ENCODE data around the gene NME5. TPM values are rescaled to one million over a fixed set of nuclear protein-coding genes. Genes with fewer than 3 reads are reported as not detected.

NME5 gene
- total and polyA plus RNA-seq, 3 donors from 2014 or later: 22.4 to 129 (median 35.1) TPM

- H3K9me3 ChIP-seq: no peaks in the 10 kb centered on the region
- WGBS, 2 donors: 0% methylated on average over 16 of the region's 16 CpGs
- H3K27ac ChIP-seq: peak overlapping the region; percentile 84 to 95
- no peaks in the 10 kb centered on the region for H3K27me3 ChIP-seq
- H3K4me3 ChIP-seq: peak overlapping the region; percentile 76 to 85
- no peaks in the 10 kb centered on the region for H3K36me3 ChIP-seq (ENCODE audit: low read depth, missing control alignments)
- peaks cover 5% of the 10 kb centered on the region for H3K4me1 ChIP-seq
- DNase-seq: peak; percentile 76
- no peak for TF ChIP-seq POLR2A (IDR thresholded peaks at IDR 0.05)
- no peak for TF ChIP-seq CTCF (IDR thresholded peaks at IDR 0.05)
- intact Hi-C loops (cut with DNase I; ENCODE audit: low total_unique reads): no loop called here
These were observed 38.8 kb upstream of the NME5 start for GRCh38 chr5:138177941-138178515.

- Histone ChIP-seq H3K4me3 (no peak overlapping the region), H3K27ac (no peak overlapping the region), H3K9me3 (no peaks in the 10 kb centered on the region), H3K36me3 (ENCODE audit: low read depth, missing control alignments) (no peaks in the 10 kb centered on the region), H3K27me3 (no peaks in the 10 kb centered on the region), H3K4me1 (no peaks in the 10 kb centered on the region)
- TF ChIP-seq CTCF (IDR thresholded peaks at IDR 0.05) (no peak), POLR2A (IDR thresholded peaks at IDR 0.05) (no peak)
- intact Hi-C loops (cut with DNase I; ENCODE audit: low total_unique reads): no loop called here
- DNase-seq: no peak
These were observed 31.1 kb upstream of the NME5 start for GRCh38 chr5:138170299-138170698.

- intact Hi-C loops (cut with DNase I; ENCODE audit: low total_unique reads): no loop called here
- no peaks in the 10 kb centered on the region for H3K9me3 ChIP-seq
- no peaks in the 10 kb centered on the region for H3K36me3 ChIP-seq (ENCODE audit: low read depth, missing control alignments)
These were observed 29.9 kb upstream of the NME5 start for GRCh38 chr5:138169124-138169523.

GRCh38 chr5:138163721-138164120 lies 24.5 kb upstream of the NME5 start:
- TF ChIP-seq POLR2A (IDR thresholded peaks at IDR 0.05) (no peak), CTCF (IDR thresholded peaks at IDR 0.05) (no peak)
- intact Hi-C loops (cut with DNase I; ENCODE audit: low total_unique reads): no loop called here
- Histone ChIP-seq H3K4me3 (no peak overlapping the region), H3K27ac (no peak overlapping the region), H3K27me3 (no peaks in the 10 kb centered on the region), H3K4me1 (no peaks in the 10 kb centered on the region), H3K9me3 (no peaks in the 10 kb centered on the region), H3K36me3 (ENCODE audit: low read depth, missing control alignments) (no peaks in the 10 kb centered on the region)
- no peak for DNase-seq

More at GRCh38 chr5:138169124-138169523, 29.9 kb upstream of the NME5 start:
- Histone ChIP-seq H3K4me1 (no peaks in the 10 kb centered on the region), H3K4me3 (no peak overlapping the region), H3K27me3 (no peaks in the 10 kb centered on the region), H3K27ac (no peak overlapping the region)
- WGBS, 2 donors: 92 to 95% methylated on average over 5 of the region's 5 CpGs
- TF ChIP-seq CTCF (IDR thresholded peaks at IDR 0.05): no peak
- no peak for TF ChIP-seq POLR2A (IDR thresholded peaks at IDR 0.05)
- DNase-seq: no peak

GRCh38 chr5:138160706-138161105 lies 21.5 kb upstream of the NME5 start:
- H3K36me3 ChIP-seq (ENCODE audit: low read depth, missing control alignments): no peaks in the 10 kb centered on the region
- no peak overlapping the region for H3K4me3 ChIP-seq
- intact Hi-C loops (cut with DNase I; ENCODE audit: low total_unique reads): no loop called here
- H3K27ac ChIP-seq: no peak overlapping the region
- no peak for DNase-seq
- 89% methylated on average over 4 of the region's 4 CpGs for WGBS, 2 donors
- no peaks in the 10 kb centered on the region for H3K4me1 ChIP-seq
- TF ChIP-seq POLR2A (IDR thresholded peaks at IDR 0.05) (no peak), CTCF (IDR thresholded peaks at IDR 0.05) (no peak)
- H3K27me3 ChIP-seq: no peaks in the 10 kb centered on the region
- no peaks in the 10 kb centered on the region for H3K9me3 ChIP-seq

All from testis (tissue), 3 donors.